Right renal cortex interstitium (tissue), 3 donors: ENCODE data around the gene RAB40C. TPM values are rescaled to one million over a fixed set of nuclear protein-coding genes. Genes with fewer than 3 reads are reported as not detected.

Experiments used
- DNase-seq, 3 donors: peaks; one replicate each; pipeline ENCODE4 v3.0.0-alpha.2; 2013; ENCODE audit warnings: low read depth in 3 of 3, low spot score in 2 of 3
- polyA plus RNA-seq, 3 donors: library from polyadenylated mRNA; unstranded; fragments of 120-200 nt; gene quantifications; one replicate each; pipeline ENCODE4 v1.2.1, GENCODE V29; 2013; ENCODE audit not compliant: insufficient read length in 3 of 3

RAB40C gene
- polyA plus RNA-seq, 3 donors: 12.7 to 16.6 (median 14.4) TPM

DNA sequence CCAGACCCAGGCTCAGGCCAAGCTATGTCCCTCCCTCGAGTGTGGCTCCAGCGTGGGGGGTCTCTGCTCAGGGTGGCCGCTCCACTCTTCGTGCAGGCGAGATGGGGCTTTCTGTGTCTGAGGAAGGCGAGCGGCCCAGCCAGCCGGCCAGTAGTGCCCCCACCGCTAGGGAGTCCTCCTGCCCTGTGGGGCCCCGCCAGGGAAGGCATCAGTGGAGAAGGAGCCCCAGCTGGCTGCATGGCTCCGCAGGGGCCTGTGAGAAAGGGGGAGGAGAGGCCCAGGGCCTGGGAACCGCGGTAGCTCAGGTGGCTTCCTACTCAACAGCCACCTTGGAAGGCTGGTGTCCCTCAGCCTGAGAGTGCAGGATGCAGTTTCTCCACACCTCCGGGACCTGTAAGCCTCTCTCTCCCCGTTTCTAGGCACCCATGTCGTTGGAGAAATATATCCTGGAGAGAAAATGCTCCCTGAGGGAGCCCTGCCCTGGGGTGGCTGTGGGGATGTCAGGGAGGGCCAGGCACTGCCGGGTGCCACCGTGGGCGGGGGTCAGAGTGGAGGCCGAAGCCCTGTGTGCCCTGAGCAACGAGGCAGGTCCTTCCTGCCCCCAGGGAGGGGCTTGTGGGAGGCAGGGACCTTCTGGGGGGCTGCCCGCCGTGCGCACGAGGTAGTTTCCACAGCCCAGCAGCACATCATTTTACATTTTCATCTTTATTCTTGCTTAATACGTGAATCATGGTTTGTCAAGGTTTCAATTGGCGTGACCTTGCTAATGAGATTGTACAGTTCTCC lies 16.8 kb upstream of the RAB40C start:
- DNase-seq: no peak

DNA sequence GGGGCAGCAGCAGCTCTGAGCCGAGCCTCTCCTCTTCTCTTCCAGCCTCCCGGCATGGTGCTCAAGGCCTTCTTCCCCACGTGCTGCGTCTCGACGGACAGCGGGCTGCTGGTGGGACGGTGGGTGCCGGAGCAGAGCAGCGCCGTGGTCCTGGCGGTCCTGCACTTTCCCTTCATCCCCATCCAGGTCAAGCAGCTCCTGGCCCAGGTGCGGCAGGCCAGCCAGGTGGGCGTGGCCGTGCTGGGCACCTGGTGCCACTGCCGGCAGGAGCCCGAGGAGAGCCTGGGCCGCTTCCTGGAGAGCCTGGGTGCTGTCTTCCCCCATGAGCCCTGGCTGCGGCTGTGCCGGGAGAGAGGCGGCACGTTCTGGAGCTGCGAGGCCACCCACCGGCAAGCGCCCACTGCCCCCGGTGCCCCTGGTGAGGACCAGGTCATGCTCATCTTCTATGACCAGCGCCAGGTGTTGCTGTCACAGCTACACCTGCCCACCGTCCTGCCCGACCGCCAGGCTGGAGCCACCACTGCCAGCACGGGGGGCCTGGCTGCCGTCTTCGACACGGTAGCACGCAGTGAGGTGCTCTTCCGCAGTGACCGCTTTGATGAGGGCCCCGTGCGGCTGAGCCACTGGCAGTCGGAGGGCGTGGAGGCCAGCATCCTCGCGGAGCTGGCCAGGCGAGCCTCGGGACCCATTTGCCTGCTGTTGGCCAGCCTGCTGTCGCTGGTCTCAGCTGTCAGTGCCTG lies 15.7 kb upstream of the RAB40C start:
- no peak for DNase-seq

DNA sequence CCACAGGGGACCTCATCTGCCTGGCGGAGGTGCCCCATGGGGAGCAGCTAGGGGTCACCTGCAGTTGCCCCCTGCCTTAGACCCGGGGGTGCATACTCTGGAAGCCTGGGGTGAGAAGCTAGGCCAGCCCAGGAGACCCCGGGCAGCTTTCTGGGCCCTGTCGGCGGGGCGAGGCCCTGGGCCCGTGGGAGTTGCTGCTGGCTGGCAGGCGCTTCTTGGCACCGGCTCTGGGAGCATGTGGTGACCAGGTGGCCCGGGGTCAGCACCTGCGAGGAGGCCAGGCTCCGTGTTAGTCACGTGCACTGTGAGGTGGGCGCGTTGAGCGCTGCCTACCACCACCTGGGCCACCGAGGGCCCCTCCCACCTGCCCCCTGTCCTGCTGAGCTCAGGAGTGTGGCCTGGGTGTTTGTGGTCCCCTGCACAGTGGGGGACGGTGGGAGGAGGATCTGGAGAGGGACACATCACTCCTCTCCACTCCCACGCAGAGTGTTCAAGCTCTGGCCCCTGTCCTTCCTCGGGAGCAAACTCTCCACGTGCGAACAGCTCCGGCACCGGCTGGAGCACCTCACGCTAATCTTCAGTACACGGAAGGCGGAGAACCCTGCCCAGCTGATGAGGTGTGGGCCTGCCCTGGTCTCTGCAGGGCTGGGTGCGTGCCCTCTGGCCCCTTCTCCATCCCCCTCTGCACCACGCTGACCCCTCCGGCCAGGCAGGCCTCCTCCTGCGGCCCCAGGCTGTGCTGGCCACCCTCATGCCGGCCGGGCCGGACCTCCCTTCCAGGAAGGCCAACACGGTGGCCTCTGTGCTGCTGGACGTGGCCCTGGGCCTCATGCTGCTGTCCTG lies 14.3 kb upstream of the RAB40C start:
- DNase-seq: no peak

- no peak for DNase-seq
Measured at GRCh38 chr16:576197-576822, 13.6 kb upstream of the RAB40C start.

- no peak for DNase-seq
Measured at GRCh38 chr16:576823-577201, 13.1 kb upstream of the RAB40C start.

- DNase-seq: no peak
Measured at GRCh38 chr16:577796-578195, 12.1 kb upstream of the RAB40C start.

DNA sequence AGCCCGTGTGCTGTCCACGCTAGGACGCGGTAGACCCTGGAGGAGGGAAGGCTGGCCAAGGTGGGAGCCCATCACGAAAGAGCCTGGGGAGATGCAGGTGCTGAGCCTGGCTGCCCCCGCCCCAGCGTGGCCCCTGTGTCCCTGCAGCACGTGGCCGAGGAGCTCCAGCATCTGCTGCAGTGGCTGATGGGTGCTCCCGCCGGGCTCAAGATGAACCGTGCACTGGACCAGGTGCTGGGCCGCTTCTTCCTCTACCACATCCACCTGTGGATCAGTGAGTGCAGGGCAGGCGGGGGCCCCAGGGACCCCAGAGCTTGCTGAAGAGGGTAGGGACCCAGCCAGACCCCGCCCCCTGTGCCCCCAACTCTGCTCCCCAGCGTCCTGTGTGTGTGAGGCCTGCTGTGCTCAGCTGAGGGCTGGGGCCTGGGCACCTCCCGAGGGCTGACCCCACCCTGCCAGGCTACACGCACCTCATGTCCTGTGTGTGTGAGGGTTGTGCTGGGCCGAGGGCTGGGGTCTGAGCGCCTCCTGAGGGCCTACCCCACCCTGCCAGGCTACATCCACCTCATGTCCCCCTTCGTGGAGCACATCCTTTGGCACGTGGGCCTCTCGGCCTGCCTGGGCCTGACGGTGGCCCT lies 11.5 kb upstream of the RAB40C start:
- no peak for DNase-seq

DNA sequence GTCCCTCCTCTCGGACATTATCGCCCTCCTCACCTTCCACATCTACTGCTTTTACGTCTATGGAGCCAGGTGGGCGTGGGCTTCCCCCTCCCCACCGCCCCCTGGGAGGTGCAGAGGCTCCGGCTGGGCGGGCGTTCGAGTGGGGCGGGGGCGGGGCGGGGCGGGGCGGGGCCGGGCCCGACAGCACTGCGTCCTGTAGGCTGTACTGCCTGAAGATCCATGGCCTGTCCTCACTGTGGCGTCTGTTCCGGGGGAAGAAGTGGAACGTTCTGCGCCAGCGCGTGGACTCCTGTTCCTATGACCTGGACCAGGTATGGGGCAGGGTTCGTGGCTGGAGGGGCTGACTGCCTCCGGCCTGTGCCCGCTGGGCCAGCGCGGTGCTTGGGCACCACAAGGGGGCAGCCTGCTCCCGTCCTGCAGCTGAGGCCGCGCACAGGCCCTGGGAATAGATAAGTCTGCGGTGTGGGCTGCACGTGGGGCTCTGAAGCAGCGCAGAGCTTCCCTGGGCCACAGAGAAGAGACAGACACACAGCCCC lies 10.9 kb upstream of the RAB40C start:
- DNase-seq: no peak

DNA sequence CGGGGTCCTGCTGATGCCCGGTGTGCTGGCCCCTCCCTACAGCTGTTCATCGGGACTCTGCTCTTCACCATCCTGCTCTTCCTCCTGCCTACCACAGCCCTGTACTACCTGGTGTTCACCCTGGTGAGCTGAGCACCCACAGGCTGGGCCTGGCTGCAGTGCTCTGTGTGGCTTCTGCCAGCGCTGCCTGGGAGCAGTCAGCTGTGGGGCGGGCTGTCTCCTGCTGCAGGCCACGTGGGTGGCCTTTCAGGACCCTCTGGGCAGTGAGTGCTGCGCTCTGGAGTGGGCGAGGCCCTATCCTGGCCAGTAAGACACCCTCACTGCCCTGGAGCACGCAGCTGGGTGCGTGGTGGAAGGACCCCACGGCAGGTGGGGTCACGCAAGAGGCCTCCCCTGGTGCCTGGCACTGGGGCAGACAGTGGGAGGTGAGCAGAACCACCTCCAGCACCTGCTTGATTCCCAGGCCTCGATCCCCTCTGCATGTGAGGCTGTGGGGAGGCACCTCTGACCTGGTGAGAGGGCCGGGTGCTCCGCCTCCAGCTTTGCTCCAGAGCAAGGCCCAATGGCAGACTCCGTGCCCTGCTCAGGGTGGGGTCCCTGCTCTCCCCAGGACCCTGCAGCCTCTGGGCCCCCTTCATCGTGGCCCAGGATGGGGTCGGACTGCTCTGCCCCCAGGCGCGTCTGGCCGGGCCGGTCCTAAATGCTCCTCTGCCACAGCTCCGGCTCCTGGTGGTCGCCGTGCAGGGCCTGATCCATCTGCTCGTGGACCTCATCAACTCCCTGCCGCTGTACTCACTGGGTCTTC lies 9.5 kb upstream of the RAB40C start:
- DNase-seq: no peak

DNA sequence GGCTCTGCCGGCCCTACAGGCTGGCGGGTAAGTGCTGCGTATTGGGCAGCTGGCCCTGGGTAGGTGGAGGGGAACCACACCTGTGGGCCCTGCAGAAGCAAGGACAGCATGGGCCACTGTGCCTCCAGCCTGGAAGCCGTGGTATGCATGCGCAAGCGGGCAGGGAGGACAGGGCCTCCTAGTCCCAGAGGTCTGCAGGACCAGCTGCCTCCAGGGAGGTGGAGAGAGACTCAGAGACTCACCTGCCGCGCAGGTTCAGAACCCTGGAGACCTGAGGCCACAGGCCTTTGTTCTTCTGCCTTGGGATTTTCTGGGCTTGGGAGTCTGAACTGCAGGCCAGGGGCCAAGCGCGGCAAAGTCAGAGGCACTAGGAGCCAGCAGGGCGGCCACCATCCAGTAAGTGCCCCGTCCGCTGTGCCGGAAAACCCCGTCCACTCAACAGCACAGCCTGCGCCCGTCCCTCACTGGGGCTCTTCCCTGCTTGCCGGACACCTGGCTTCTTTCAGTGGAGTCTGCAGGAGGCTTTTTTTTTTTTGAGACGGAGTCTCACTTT lies 8.8 kb upstream of the RAB40C start:
- no peak for DNase-seq

- DNase-seq: no peak
Measured at GRCh38 chr16:582218-582613, 7.7 kb upstream of the RAB40C start.

DNA sequence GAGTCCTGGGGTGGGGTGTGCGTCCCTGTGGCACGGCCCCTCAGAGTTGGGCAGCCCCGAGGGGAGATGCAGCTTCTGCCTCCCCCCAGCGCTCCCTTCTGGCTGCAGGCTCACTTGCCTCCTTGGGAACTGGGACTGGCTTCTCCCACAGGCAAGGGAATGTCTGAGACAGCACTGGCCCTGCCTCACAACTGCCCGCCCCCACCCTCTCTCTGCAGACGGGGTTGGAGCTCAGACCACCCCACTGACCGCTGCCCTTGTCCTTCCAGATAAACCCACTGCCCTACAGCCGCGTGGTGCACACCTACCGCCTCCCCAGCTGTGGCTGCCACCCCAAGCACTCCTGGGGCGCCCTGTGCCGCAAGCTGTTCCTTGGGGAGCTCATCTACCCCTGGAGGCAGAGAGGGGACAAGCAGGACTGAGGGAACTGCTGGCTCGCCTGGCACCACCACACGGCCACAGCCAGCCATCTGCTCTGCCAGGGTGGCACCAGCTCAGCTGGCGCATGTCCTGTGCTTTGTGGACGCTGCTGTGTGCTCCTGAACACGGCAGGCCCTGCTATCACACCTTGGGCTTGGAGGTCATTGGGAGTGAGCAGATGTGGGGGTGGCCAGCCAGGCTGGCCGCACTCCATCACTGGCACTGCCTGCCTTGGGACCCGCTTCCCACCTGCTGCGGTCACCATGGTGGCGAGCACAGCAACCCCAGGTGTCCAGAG lies 7.1 kb upstream of the RAB40C start:
- no peak for DNase-seq

GRCh38 chr16:583470-583814 lies 6.4 kb upstream of the RAB40C start:
- DNase-seq: no peak

GRCh38 chr16:583815-584591 lies 5.9 kb upstream of the RAB40C start:
- no peak for DNase-seq

DNA sequence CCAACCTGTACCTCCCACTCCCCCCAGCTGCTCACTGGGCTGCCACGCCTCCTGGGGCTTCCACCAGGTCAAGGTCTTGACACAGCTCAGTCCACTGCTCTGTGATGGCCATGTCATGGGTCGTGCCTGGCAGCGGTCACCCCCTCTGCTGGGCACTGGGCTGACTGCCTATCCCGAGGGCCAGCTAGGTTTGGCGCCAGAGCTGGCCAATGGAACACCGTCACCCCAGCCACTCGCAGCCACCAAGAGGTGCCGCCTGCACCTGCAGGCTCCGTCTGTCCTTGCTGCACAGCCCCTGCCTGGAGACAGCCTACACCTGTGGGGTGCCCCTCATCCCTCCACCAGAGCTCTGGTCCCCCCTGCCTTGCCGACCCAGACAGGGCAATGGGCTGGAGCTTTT lies 4.5 kb upstream of the RAB40C start:
- no peak for DNase-seq

GRCh38 chr16:586047-586644 lies 3.7 kb upstream of the RAB40C start:
- DNase-seq: no peak
